Erythroblast (primary cell): Measurements from ENCODE around the gene RPS27.
A peak's percentile ranks its signal among the peaks of the same experiment; 100 is the strongest.
"Not testable (repeated sequence)": the region's sequence is repeated elsewhere in the genome, so short reads cannot be mapped to it uniquely, and the experiment has no call there.

Experiments used
- DNase-seq, 2 experiments: peaks; one replicate each; lab custom pipeline; 2025; lab: John Stamatoyannopoulos, UW
- GATA1 ChIP-seq: IDR thresholded peaks from 2 replicates; pipeline ENCODE4 v1.6.1; 2011; ENCODE audit warnings: low read depth, mild to moderate bottlenecking, control low read depth, low read length, moderate library complexity
- POLR2A ChIP-seq: IDR thresholded peaks from 2 replicates; pipeline ENCODE4 v1.6.1; 2011; ENCODE audit warnings: mild to moderate bottlenecking, low read length

Gene RPS27

GRCh38 chr1:153968408-153968807, 22.2 kb upstream of the RPS27 start:
- peak in 1 of 2 experiments; percentile 34 for DNase-seq
- no peak for TF ChIP-seq POLR2A
- no peak for TF ChIP-seq GATA1

GRCh38 chr1:153968972-153969371, 21.6 kb upstream of the RPS27 start:
- DNase-seq: no peak
- TF ChIP-seq GATA1: no peak
- no peak for TF ChIP-seq POLR2A

GRCh38 chr1:153970346-153970745, 20.2 kb upstream of the RPS27 start:
- TF ChIP-seq POLR2A (no peak), GATA1 (no peak)
- DNase-seq: no peak

- TF ChIP-seq POLR2A (peak; percentile 37), GATA1 (no peak)
Measured at GRCh38 chr1:153973071-153973470, 17.5 kb upstream of the RPS27 start.

GRCh38 chr1:153973525-153973924, 17.0 kb upstream of the RPS27 start:
- no peak for TF ChIP-seq GATA1
- no peak for TF ChIP-seq POLR2A
- DNase-seq: no peak

More at GRCh38 chr1:153973071-153973470, 17.5 kb upstream of the RPS27 start:
- no peak for DNase-seq

GRCh38 chr1:153976819-153977249, 13.7 kb upstream of the RPS27 start:
- no peak for TF ChIP-seq POLR2A
- no peak for TF ChIP-seq GATA1
- DNase-seq: peak in 1 of 2 experiments; percentile 73

GRCh38 chr1:153977250-153978240, 13.0 kb upstream of the RPS27 start, which contains the start of gene JTB:
Gene JTB, minus strand, starts transcription at chr1:153977674. Its CDS starts 422 bp downstream, at chr1:153977252.
- DNase-seq: peak; percentile 87 to 92
- TF ChIP-seq GATA1 (no peak), POLR2A (peak; percentile 89)

- no peak for DNase-seq
- no peak for TF ChIP-seq POLR2A
Measured at GRCh38 chr1:153978274-153978909, 12.2 kb upstream of the RPS27 start.

GRCh38 chr1:153979091-153979490, 11.5 kb upstream of the RPS27 start:
- DNase-seq: not testable (repeated sequence)

GRCh38 chr1:153981735-153982134, 8.8 kb upstream of the RPS27 start:
- not testable (repeated sequence) for DNase-seq

GRCh38 chr1:153984123-153984894, 6.3 kb upstream of the RPS27 start:
- TF ChIP-seq POLR2A: no peak
- no peak for TF ChIP-seq GATA1
- no peak for DNase-seq

- DNase-seq: peak; percentile 38 to 64
- TF ChIP-seq POLR2A (no peak), GATA1 (no peak)
Measured at GRCh38 chr1:153985341-153985912, 5.1 kb upstream of the RPS27 start.
